Astrocyte of the spinal cord (primary cell): ENCODE data around the gene LTN1.

Experiments
- DNase-seq: peaks from one replicate; pipeline ENCODE4 v3.0.0; 2011; ENCODE audit warnings: low read depth, low spot score
- H3K4me3 ChIP-seq: 2 replicates; pipeline ENCODE4 v1.5.1; 2011; ENCODE audit warnings: low read depth, mild to moderate bottlenecking, low read length, moderate library complexity
- CTCF ChIP-seq: IDR thresholded peaks from 2 replicates; pipeline ENCODE4 v1.5.1; 2012; ENCODE audit warnings: low read depth, mild to moderate bottlenecking, low read length, inconsistent platforms
- in situ Hi-C: cut with HindIII; loops from 2 replicates; pipeline ENCODE4 v1.10.0; 2017; ENCODE audit warnings: low sequenced_read_pairs

Gene LTN1

GRCh38 chr21:28992526-28993292 lies at the start of gene LTN1:
Gene LTN1, minus strand, starts transcription at chr21:28992877. Its CDS starts 72 bp downstream, at chr21:28992805.
- in situ Hi-C loops, result no loop called here
- TF ChIP-seq CTCF, result no peak
- peak; percentile 99 for DNase-seq
- H3K4me3 ChIP-seq, result peak within 1 kb of the TSS; percentile 90

GRCh38 chr21:29034678-29035077 lies 42.0 kb upstream of the LTN1 start:
- H3K4me3 ChIP-seq, result no peak overlapping the region
- TF ChIP-seq CTCF, result no peak
- no peak for DNase-seq
- in situ Hi-C loops, result no loop called here

- TF ChIP-seq CTCF, result no peak
- H3K4me3 ChIP-seq, result no peak overlapping the region
- in situ Hi-C loops, result no loop called here
- no peak for DNase-seq
Measured at GRCh38 chr21:29033871-29034270, 41.2 kb upstream of the LTN1 start.

GRCh38 chr21:29033301-29033700 lies 40.6 kb upstream of the LTN1 start:
- no peak for DNase-seq
- TF ChIP-seq CTCF, result no peak
- in situ Hi-C loops, result no loop called here
- H3K4me3 ChIP-seq, result no peak overlapping the region

GRCh38 chr21:29030909-29031308 lies 38.2 kb upstream of the LTN1 start:
- TF ChIP-seq CTCF, result no peak
- in situ Hi-C loops, result no loop called here
- no peak overlapping the region for H3K4me3 ChIP-seq
- DNase-seq, result no peak

GRCh38 chr21:29029524-29029923 lies 36.8 kb upstream of the LTN1 start:
- no peak for TF ChIP-seq CTCF
- no peak for DNase-seq
- in situ Hi-C loops, result no loop called here

More at GRCh38 chr21:29029524-29029923, 36.8 kb upstream of the LTN1 start:
- no peak overlapping the region for H3K4me3 ChIP-seq
